ENCODE results near the gene SKA2.

The SKA2 gene

DNA sequence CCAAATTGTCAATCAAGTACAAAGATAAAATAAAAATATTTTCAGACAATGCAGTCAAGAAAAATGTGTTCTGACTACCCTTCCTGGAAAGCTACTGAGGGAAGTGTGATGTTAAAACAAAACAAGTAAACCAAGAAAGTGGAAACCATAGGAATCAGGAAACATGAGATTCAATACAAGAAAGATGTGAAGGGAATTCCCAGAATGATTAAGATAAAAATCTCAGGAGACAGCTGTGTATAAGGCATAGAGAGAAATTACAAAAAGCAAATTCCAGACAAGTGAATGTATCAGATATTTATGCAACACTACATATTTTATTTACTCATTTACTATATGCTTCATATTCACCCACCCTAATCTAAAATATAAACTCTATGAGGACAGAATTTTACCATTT is 80.5 kb downstream of the SKA2 start:
- Histone ChIP-seq H3K4me1 (ENCODE audit: control insufficient read depth in 1 of 2, insufficient read depth in 2 of 2, low read length in 2 of 2) (no peaks in the 10 kb centered on the region), H3K36me3 (ENCODE audit: control insufficient read depth in 1 of 2, insufficient read depth in 2 of 2, low read length in 2 of 2) (peaks cover 20 to 28% of the 10 kb centered on the region in 2 donors), H3K4me3 (ENCODE audit: low read depth in 1 of 2, low read length in 2 of 2) (no peak overlapping the region), H3K27ac (ENCODE audit: low read depth, low read length) (no peak overlapping the region), H3K27me3 (ENCODE audit: control insufficient read depth in 1 of 2, insufficient read depth in 2 of 2, low read length in 2 of 2) (no peaks in the 10 kb centered on the region), H3K9ac (ENCODE audit: low read depth in 1 of 2, low read length in 2 of 2) (no peak overlapping the region), H3K9me3 (ENCODE audit: control insufficient read depth in 1 of 2, low read length in 2 of 2) (no peaks in the 10 kb centered on the region)

DNA sequence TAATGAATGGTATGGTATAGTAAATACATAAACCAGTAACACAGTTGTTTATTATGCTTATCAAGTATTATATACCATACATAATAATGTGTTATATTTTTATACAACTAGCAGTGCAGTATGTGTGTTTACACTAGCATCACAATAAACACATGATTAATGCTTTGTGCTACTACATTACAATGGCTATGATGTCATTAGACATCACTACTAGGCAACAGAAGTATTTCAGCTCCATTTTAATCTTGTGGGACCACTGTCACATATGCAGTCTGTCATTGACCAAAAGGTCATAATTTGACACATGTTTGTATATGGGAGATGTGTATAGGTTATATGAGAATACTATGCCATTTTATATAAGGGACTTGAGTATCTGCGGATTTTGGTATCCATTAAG is 81.0 kb downstream of the SKA2 start:
- Histone ChIP-seq H3K9ac (ENCODE audit: low read depth in 1 of 2, low read length in 2 of 2) (no peak overlapping the region), H3K9me3 (ENCODE audit: control insufficient read depth in 1 of 2, low read length in 2 of 2) (no peaks in the 10 kb centered on the region), H3K4me3 (ENCODE audit: low read depth in 1 of 2, low read length in 2 of 2) (no peak overlapping the region), H3K4me1 (ENCODE audit: control insufficient read depth in 1 of 2, insufficient read depth in 2 of 2, low read length in 2 of 2) (no peaks in the 10 kb centered on the region), H3K27ac (ENCODE audit: low read depth, low read length) (no peak overlapping the region), H3K27me3 (ENCODE audit: control insufficient read depth in 1 of 2, insufficient read depth in 2 of 2, low read length in 2 of 2) (no peaks in the 10 kb centered on the region), H3K36me3 (ENCODE audit: control insufficient read depth in 1 of 2, insufficient read depth in 2 of 2, low read length in 2 of 2) (peaks cover 17 to 26% of the 10 kb centered on the region in 2 donors)

DNA sequence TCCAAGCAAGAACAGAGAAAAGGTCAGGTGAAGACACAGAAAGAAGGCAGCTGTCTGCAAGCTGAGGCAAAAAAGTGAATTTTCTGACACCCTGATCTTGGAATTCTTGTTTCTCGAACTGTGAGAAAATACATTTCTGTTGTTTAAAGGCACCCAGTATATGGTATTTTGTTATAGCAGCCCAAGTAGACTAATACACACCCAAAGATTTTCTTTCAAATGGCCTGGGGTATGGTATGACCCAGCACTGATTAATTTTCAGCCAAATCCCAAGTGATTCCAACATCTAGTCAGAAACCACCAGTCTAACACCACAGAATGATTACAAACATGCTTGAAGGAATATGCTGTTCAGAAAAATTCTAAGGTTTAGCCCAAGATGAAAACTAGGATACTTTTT is 85.1 kb downstream of the SKA2 start:
- H3K27me3 ChIP-seq (ENCODE audit: control insufficient read depth in 1 of 2, insufficient read depth in 2 of 2, low read length in 2 of 2) = no peaks in the 10 kb centered on the region
- H3K4me3 ChIP-seq (ENCODE audit: low read depth in 1 of 2, low read length in 2 of 2) = no peak overlapping the region
- peaks cover 18 to 22% of the 10 kb centered on the region in 2 donors for H3K36me3 ChIP-seq (ENCODE audit: control insufficient read depth in 1 of 2, insufficient read depth in 2 of 2, low read length in 2 of 2)
- no peaks in the 10 kb centered on the region for H3K4me1 ChIP-seq (ENCODE audit: control insufficient read depth in 1 of 2, insufficient read depth in 2 of 2, low read length in 2 of 2)
- no peaks in the 10 kb centered on the region for H3K9me3 ChIP-seq (ENCODE audit: control insufficient read depth in 1 of 2, low read length in 2 of 2)
- H3K9ac ChIP-seq (ENCODE audit: low read depth in 1 of 2, low read length in 2 of 2) = no peak overlapping the region
- H3K27ac ChIP-seq (ENCODE audit: low read depth, low read length) = no peak overlapping the region

DNA sequence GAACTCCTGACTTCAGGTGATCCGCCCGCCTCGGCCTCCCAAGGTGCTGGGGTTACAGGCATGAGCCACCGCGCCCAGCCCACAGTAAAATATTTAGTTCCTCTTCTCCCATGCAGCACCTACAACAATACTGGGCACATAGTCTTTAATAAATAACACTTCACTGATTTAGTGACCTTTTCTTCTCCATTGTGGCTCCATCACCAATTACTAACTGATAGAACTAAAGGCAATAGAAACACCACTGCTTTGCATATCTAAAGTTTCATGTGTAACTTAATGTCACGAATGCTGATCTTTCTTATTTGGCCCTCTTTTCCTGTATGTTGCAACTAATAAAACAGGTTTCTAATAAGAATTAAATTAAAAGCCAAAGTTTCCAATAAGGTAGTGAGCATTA is 87.2 kb downstream of the SKA2 start:
- H3K27ac ChIP-seq (ENCODE audit: low read depth, low read length) = no peak overlapping the region
- H3K36me3 ChIP-seq (ENCODE audit: control insufficient read depth in 1 of 2, insufficient read depth in 2 of 2, low read length in 2 of 2) = peaks cover 16 to 24% of the 10 kb centered on the region in 2 donors

DNA sequence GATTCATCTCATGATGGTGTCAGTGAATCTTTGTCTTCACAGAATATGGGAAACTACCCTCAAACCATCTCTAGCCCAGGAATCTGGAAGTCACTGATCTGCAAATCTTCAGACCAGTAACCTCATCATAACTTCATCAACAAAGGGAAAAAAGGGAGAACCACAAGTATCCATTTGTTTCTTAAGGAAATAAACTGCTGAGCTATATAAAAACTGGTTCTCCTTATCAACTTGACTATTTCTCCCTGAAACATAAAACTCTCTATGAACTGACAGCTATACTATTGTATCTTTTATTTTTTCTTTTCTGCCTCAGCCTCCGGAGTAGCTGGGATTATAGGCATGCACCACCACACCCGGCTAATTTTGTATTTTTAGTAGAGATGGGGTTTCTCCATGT is 87.6 kb downstream of the SKA2 start:
- H3K4me1 ChIP-seq (ENCODE audit: control insufficient read depth in 1 of 2, insufficient read depth in 2 of 2, low read length in 2 of 2) = no peaks in the 10 kb centered on the region
- peaks cover 19 to 24% of the 10 kb centered on the region in 2 donors for H3K36me3 ChIP-seq (ENCODE audit: control insufficient read depth in 1 of 2, insufficient read depth in 2 of 2, low read length in 2 of 2)
- no peak overlapping the region for H3K9ac ChIP-seq (ENCODE audit: low read depth in 1 of 2, low read length in 2 of 2)
- no peaks in the 10 kb centered on the region for H3K27me3 ChIP-seq (ENCODE audit: control insufficient read depth in 1 of 2, insufficient read depth in 2 of 2, low read length in 2 of 2)
- H3K27ac ChIP-seq (ENCODE audit: low read depth, low read length) = no peak overlapping the region
- no peak overlapping the region for H3K4me3 ChIP-seq (ENCODE audit: low read depth in 1 of 2, low read length in 2 of 2)
- no peaks in the 10 kb centered on the region for H3K9me3 ChIP-seq (ENCODE audit: control insufficient read depth in 1 of 2, low read length in 2 of 2)

More for the DNA sequence above, 87.2 kb downstream of the SKA2 start:
- no peaks in the 10 kb centered on the region for H3K27me3 ChIP-seq (ENCODE audit: control insufficient read depth in 1 of 2, insufficient read depth in 2 of 2, low read length in 2 of 2)
- H3K9ac ChIP-seq (ENCODE audit: low read depth in 1 of 2, low read length in 2 of 2) = no peak overlapping the region
- no peak overlapping the region for H3K4me3 ChIP-seq (ENCODE audit: low read depth in 1 of 2, low read length in 2 of 2)
- H3K4me1 ChIP-seq (ENCODE audit: control insufficient read depth in 1 of 2, insufficient read depth in 2 of 2, low read length in 2 of 2) = no peaks in the 10 kb centered on the region
- no peaks in the 10 kb centered on the region for H3K9me3 ChIP-seq (ENCODE audit: control insufficient read depth in 1 of 2, low read length in 2 of 2)

DNA sequence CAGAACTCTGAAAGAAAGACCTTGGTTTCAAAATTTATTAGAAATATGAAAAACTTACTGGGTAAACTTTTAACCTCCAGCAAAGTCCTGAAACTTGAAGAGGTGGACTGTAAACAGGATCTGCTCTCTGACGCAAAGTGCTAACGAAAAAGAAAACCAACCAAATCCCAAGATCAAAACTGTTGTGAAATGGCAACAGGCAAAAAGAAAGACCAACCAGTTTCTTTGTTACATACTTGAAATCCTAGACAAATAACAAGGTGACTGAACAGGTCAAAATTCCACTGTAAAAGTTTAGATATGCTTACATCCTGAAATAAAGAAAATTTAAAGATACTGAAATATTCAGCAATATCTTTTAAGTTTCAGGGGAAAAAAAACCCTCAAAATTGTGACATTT is 92.5 kb downstream of the SKA2 start:
- no peaks in the 10 kb centered on the region for H3K4me1 ChIP-seq (ENCODE audit: control insufficient read depth in 1 of 2, insufficient read depth in 2 of 2, low read length in 2 of 2)
- no peak overlapping the region for H3K4me3 ChIP-seq (ENCODE audit: low read depth in 1 of 2, low read length in 2 of 2)
- no peaks in the 10 kb centered on the region for H3K9me3 ChIP-seq (ENCODE audit: control insufficient read depth in 1 of 2, low read length in 2 of 2)
- H3K9ac ChIP-seq (ENCODE audit: low read depth in 1 of 2, low read length in 2 of 2) = no peak overlapping the region
- no peak overlapping the region for H3K27ac ChIP-seq (ENCODE audit: low read depth, low read length)
- no peaks in the 10 kb centered on the region for H3K27me3 ChIP-seq (ENCODE audit: control insufficient read depth in 1 of 2, insufficient read depth in 2 of 2, low read length in 2 of 2)
- peaks cover 15 to 23% of the 10 kb centered on the region in 2 donors for H3K36me3 ChIP-seq (ENCODE audit: control insufficient read depth in 1 of 2, insufficient read depth in 2 of 2, low read length in 2 of 2)
